ENCODE measurements around the gene MYO16.

Gene MYO16

GRCh38 chr13:108629181-108629752 lies at the start of gene MYO16:
Gene MYO16, plus strand, starts transcription at chr13:108629611. Its CDS starts 234 bp downstream, at chr13:108629845.
- DNase-seq: no peak

GRCh38 chr13:108586826-108587225 lies 42.6 kb upstream of the MYO16 start:
- no peak for DNase-seq

DNA sequence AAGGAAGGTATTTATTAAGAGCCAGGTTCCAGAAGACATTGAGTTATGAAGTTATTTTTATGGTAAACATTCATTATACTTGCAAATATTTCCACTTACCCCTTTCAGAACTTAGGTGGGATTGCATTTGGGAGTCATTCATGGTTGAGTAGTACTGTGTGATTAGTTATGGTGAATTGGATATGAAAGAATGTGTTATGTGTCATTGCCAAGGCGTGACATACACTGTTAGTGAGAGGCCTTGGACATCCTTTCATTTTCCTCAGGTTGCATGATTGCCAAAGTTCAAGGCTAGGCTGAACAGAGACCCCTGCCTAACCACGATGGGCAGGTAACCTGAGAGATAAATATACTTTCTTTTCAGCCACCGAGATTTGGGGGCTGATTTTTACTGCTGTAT lies 40.9 kb upstream of the MYO16 start:
- DNase-seq: no peak

GRCh38 chr13:108594153-108594552 lies 35.3 kb upstream of the MYO16 start:
- DNase-seq: no peak

DNA sequence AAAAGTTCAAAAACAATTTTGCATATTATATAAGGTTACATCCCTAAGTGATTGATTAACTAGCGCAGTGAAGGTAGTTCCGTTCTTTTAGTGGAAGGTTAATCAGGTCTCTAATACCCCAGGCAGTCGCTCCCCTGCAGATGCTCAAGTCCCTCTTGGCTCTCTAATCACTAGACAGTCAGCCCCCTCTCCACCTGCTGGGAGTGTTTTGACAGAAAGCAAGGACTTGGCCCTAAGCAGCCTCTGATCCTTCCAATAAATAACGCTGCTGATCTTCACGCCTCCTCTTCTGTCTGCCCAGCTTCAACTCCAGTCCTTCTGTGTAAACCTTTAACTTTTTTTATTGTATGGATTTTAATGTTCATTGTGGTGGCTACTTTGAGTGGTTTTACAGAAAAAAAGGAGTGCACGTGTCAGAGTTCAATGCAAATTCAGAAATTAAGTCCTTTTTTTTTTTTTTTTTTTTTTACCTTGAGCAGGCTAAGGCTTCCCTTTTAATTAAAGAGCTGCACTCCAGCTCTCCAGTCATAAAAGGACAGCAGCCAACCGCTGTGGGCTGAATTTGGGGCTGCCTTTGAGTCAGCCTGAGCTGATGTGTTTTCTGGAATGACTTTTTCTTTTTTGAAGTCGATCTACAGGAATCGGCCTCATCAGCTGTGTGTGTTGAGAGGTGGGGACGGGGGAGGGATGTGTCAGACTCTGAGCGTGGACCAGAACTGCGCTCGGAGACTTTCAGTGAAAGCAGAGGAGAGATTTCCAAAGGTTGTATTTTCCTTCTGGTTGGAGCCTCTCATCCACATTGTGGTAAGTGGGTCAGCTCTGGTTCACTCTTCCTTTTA lies 33.8 kb upstream of the MYO16 start:
- no peak for DNase-seq

GRCh38 chr13:108597943-108598342 lies 31.5 kb upstream of the MYO16 start:
- DNase-seq: no peak

DNA sequence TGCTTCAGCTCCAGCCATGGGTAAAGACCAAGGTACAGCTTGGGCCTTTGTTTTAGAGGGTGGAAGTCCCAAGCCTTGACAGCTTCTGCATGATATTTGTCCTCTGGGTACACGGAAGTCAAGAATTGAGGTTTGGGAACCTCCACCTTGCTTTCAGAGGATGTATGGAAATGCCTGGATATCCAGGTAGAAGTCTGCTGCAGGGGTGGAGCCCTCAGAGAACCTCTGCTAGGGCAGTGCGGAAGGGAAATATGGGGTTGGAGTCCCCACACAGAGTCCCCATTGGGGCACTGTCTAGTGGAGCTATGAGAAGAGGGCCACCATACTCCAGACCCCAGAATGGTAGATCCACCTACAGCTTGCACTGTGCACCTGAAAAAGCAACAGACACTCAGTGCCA lies 23.0 kb upstream of the MYO16 start:
- DNase-seq: no peak

DNA sequence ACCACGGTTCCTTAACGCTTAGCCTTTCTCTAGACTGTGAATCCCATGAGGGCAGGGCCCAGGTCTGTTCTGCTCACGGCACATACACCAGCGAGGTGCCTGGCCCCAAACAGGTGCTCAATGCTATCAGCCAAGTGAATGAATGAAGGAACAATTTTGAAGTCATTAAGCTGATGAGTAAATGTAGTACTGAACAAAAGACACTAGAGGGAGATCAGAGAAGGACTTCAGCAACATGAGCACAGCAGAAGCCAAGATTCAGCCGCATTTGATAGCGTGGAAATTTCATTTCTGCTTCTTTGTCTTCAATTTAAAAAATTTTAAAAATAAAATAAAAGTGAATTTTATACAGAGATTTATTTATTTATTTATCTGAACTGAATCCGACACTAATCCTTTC lies 20.1 kb upstream of the MYO16 start:
- no peak for DNase-seq

GRCh38 chr13:108610507-108610906 lies 18.9 kb upstream of the MYO16 start:
- no peak for DNase-seq

- no peak for DNase-seq
These were observed 14.2 kb upstream of the MYO16 start for GRCh38 chr13:108615241-108615640.

- no peak for DNase-seq
These were observed 11.2 kb upstream of the MYO16 start for GRCh38 chr13:108618233-108618632.

GRCh38 chr13:108621462-108621861 lies 7.9 kb upstream of the MYO16 start:
- no peak for DNase-seq

DNA sequence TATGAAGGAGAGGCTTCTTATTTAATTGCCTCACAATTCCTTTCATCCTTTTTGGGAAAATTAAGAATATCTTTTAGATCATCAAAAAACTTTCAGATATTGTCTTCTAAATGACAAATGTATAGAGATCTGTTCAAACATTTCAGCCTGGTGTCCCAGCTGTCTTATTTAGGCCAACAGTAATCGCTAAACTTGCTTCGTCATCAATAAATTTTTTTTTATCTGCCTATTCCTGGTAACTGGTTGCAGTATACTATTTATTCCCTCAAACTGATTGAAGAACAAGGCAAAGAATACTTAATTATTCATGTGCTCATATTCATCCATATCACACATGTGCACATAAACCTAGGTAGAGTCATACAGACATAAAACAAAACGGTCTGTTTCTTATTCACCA lies 5.3 kb upstream of the MYO16 start:
- no peak for DNase-seq

DNA sequence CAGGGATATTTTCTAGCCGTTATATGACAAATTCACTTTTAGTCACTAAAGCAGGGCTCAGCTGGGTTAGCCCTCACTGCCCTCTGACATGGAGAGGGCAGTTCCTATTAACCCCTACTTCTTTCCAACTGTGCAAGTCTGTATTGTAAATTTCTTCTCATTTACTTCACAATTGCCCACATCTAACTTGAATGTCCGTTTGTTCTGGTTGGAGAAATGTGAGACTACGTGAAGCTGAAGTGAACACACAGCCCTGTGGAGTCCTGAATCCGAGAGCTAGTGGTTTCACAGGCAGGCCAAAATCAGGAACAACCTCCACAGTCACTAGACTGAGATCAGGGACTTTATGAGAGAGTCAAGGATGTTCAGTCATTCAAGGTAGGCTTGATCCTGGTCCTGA lies 4.4 kb upstream of the MYO16 start:
- no peak for DNase-seq

DNA sequence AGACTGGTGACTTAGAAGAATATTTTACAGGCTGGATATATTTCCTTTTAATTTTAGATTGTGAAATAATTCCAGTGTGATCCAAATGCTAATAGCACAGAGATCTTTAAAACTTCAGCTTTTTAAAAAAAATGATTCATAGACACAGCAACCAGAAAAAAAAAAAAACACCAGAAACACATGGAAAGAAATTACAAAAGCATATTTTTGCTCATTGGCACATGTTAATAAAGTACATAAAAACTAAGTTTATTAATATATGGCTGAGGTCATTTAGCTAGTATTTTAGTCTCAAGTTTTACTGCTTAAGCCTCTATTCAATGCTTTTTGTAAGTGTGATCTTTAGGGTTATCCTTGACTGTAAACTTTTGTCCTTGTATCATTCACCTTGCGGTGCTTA lies 577 bp downstream of the MYO16 start:
- no peak for DNase-seq

- no peak for DNase-seq
These were observed 3.3 kb downstream of the MYO16 start for GRCh38 chr13:108632649-108633167.

GRCh38 chr13:108638901-108639300 lies 9.5 kb downstream of the MYO16 start:
- DNase-seq: no peak

- DNase-seq: no peak
These were observed 14.4 kb downstream of the MYO16 start for GRCh38 chr13:108643646-108644353.

DNA sequence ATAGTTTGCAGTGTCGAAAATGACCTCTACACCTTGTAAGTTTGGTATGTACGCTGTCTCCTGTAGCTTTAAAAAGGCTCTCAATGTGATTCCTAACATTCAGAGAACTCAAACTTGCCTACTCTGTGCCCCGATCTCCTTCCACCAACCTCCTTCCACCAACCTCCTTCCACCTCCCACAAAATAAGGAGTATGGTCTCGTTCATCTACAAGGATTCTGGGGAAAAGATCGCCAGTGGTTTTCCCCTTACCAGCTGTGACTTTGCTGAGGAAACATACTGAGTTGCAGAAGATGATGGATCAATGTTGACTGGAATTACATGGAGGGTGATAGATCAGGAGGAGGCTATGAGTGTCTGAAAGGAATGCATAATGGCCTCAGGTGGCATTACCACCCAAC lies 16.0 kb downstream of the MYO16 start:
- DNase-seq: no peak

GRCh38 chr13:108650271-108650670 lies 20.9 kb downstream of the MYO16 start:
- no peak for DNase-seq

DNA sequence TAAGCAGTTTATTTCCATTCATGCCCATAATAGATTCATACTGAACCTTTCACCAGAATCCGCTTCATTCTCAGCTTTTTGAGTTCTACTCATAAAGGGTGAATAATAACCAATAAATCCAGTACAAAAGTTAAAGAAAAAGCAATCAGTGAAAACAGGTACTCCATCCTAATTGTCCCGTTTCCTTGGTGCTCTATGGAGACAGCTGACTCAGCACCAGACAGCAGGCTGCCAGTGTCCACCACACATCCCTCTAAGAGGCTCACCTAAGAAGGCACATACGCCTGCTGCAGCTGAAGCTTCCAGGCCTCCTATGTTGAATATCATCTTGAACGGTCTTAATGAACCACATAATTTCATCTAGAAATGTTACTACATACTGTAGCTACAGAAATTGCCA lies 27.3 kb downstream of the MYO16 start:
- DNase-seq: no peak

GRCh38 chr13:108657519-108657918 lies 28.1 kb downstream of the MYO16 start:
- DNase-seq: no peak

GRCh38 chr13:108662528-108662927 lies 33.1 kb downstream of the MYO16 start:
- DNase-seq: no peak

DNA sequence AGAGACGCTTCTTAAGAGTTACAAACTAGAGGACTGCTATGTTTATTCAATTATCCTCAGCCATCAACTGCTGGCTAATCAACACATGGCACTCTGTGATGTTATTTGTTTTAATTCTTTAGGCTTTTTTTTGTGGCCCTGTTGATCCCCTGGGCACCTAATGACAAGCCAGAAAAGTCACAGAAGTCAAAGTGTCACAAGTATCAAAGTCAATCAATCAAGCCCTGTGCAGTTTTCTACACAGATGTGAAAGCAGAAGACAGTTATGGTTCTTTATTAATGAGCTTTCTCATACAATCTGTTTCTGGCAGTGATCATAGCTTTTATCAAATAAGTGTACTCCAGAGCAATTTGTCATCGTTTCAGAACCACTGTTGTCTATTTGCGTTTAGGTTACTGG lies 34.3 kb downstream of the MYO16 start:
- no peak for DNase-seq
